GM18507 (cell line): ENCODE data around the gene PAX1.

ENCODE experiments used
- DNase-seq: peaks from one replicate; pipeline ENCODE4 v3.0.0; 2011; ENCODE audit warnings: low read depth; ENCODE audit not compliant: insufficient read length; ENCODE audit errors: extremely low spot score
- FAIRE-seq: peaks from 2 replicates; lab custom pipeline; 2011; peaks lifted over from hg19 to GRCh38; lab: Jason Lieb, UNC

PAX1 gene

DNA sequence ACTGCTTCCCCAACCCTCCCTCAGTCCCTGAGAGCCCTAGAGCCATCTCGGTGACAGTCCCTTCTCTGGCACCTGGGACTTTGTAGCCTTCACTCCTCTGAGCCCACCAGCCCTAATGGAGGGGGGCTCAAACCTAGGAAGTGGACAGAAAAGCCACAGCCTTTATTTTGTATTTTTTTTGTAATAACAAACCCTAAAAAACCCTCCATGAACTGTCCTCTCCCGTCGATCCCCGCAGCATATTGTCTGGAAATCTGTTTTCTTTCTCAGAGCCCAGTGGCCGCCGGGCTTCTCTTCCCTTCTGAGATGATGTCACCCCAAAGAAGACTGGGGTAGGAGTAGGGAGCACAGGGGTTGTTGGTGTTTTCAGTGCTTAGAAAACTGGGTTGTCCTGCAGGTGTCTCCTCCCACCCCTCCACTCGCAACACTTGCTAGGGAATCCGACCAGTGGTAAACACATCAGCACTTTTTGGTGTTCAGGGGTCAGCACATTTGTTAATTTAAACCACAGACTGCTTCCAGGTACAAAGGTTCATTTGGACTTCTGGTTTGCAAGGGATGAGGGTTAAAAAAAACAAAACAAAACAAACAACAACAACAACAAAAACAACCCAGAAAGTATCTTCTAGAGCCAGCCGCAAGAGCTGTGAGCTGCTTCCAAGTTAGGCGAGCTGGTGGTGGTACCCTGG, 9.9 kb downstream of the PAX1 start:
- FAIRE-seq (no peak), DNase-seq (no peak)

DNA sequence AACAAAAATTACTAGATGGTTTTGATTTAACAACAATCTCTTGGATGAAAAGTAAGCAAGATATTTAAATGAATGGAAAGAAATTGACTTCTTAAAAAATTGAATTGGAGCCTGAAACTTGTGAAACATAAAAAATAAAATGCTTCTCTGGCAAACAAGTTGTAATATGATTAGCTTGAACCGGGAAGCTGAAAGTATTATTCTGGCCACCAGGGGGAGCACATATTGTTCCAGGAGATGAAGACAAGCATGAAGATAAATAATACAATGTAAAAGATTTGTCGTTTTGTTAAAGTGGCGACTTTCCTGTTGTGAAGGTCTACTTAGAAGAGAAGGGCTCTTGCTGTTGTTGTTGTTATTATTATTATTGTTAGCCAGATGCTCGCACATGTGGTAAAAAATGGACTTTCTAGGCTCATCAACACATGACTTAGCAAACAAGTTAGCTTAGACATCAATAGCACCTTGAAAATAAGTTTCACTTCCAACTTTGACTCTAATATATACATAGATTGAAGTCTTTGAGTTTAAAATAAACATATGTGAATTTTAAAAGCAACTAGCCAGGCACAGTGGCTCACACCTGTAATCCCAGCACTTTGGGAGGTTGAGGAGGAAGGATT, 14.2 kb downstream of the PAX1 start:
- peak; percentile 22 for DNase-seq
- peak; percentile 55 for FAIRE-seq

DNA sequence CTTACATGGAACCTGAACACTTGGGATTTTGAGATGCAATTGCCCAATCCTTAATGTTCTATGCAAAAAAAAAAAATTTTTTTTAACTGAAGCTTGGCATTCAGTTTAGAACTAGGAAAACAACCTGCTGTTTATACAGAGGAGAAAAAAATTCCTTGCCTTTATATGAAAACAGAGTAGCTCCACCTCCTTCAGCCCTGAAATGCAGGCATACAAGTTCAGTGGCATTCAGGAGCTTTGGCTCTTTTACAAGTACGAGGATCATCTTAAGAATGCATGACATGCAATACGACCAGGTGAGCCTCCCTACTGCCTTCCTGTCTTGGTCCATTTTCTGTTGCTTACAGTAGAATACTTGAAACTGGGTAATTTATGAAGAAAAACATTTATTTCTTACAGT, 20.4 kb downstream of the PAX1 start:
- no peak for FAIRE-seq
- no peak for DNase-seq

DNA sequence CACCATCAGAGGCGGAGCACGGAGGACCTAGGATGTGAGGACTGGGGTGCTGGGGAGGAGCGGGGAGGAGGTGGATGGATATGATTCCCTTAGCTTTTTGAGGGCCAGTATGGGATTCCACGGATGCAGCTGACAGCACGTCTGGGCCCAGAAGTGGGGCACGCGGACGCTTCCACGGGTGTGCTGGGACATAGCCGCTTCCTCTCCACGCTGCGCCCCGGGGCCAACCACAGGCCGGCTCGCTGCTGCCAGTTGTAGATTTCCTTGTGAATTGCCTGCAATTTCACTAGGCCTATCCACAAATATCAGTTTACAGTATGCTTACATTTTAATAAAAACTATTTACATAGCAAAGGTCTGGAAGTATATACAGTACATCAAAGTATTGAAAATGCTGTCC, 23.9 kb downstream of the PAX1 start:
- no peak for FAIRE-seq
- DNase-seq, result no peak

DNA sequence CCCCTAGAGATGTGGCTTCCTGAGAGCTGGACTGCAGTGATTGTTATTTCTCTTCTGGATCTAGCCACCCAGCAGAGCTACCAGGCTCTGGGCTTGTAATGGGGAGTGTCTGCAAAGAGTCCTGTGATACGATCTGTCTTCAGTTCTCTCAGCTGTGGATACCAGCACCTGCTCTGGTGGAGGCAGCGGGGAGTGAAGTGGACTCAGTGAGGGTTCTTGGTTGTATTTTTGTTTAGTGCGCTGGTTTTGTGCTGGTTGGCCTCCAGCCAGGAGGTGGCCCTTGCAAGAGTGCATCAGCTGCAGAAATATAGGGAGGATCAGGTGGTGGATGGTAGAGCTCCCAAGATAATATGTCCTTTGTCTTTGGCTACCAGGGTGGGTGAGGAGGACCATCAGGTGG, 33.7 kb downstream of the PAX1 start:
- DNase-seq (no peak), FAIRE-seq (no peak)

GRCh38 chr20:21739682-21740081, 34.2 kb downstream of the PAX1 start:
- FAIRE-seq (no peak), DNase-seq (no peak)

DNA sequence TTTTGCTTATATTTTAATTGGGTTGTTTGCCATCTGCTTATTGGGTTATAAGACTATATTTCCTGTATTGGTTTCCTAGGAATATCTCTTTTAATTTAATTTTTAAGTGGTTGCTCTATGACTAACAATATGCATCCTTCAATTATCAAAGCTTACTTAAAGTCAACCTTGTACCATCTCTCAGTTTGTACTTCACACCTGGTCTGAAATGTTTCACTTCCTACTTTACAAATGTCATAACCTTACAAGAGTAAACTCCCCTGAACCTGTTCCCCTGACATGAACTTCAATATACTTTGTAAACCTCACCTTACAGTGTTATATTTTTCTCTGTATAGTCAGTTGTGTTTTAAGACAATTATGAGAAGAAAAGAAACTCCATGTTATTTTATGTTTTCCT, 35.8 kb downstream of the PAX1 start:
- DNase-seq (no peak), FAIRE-seq (no peak)

DNA sequence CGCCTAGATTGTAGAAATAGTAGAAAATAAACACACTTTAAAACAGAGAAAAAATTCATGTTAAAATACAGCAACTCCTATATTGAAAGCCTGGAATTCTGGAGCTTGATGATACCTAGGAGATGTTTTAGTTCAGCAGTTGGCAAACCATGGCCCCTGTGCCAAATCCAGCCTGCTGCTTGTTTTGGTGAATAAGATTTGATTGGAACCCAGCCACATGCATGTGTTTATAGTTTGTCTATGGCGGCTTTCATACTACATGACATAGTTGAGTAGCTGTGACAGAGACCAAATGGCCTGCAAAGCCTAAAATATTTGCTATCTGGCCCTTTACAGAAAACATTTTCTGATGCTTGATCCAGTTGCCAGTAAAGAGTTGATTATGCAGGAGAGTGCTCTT, 57.2 kb downstream of the PAX1 start:
- FAIRE-seq (no peak), DNase-seq (no peak)

DNA sequence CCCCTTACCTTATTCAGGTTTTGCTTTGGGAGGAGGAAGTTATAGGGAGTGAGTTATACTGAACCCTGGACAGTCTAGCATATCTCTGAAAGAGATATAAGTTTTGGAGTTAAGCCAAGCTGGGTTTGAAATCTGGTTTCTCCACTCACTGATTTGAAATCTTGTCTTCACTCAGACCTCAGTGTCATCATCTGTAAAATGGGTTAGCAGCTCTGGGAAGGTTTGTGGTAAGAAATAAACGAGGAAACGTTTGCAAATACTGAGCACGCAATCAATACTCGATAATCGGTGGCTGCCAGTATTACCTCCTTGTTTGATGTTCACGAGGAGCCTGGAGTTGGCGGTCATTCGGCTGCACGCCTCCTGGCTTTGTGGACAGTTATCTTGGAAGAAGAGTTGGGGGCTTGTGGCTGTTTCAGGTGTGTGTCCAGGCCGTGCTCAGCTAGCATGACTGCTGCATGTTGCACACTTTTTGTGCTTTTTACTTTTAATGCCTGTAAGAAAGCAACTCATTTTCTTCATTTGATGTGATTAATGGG, 61.8 kb downstream of the PAX1 start:
- no peak for FAIRE-seq

DNA sequence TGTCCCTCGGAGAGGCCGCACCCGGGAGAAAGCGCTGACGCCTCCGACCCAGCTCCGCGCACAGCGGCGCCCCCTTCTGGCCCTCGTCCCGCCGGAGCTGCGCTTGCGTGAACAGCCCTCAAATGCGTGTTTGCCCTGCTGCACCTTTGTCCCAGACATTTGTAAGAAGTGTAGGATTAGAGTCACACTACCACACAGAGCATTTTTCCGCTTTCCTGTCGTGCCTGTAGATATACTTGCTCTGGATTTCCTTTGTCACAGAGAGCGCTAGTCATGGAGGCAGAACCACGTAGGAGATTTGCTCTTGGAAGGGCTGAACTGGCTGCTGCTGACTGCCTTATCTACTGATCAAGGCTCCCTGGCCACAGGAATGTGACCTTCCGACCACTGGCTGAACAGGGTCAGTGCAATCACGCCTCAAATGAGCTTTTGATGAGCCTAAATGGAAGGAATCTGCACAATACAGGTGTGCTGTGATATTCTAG, 62.3 kb downstream of the PAX1 start:
- DNase-seq, result no peak
- FAIRE-seq, result no peak

More for the DNA sequence above, 61.8 kb downstream of the PAX1 start:
- no peak for DNase-seq
